ENCODE measurements around the gene CPPED1. TPM values are rescaled to one million over a fixed set of nuclear protein-coding genes. Genes with fewer than 3 reads are reported as not detected.

Gene CPPED1
- total and polyA plus RNA-seq, 2 of the 4 experiments (the other 2 are of a cell fraction) = 5.1 to 6.5 TPM

GRCh38 chr16:12846592-12846991 is 42.9 kb upstream of the CPPED1 start:
- H3K4me2 ChIP-seq (ENCODE audit: low read depth, low read length) = no peak overlapping the region
- H3K14ac ChIP-seq (replicated peaks; ENCODE audit: low read depth, low read length) = no peak overlapping the region
- no peak overlapping the region for H2AK9ac ChIP-seq (replicated peaks; ENCODE audit: low read depth, low read length, poor library complexity)
- H3K27ac ChIP-seq (ENCODE audit: insufficient read depth, low read length) = no peak overlapping the region
- intact Hi-C loops (cut with micrococcal nuclease) (no loop called here), in situ Hi-C loops (cut with MboI; ENCODE audit: low sequenced_read_pairs) (no loop called here), dilution Hi-C loops (cut with HindIII; ENCODE audit: low sequenced_read_pairs, unreplicated experiment) (no loop called here)
- no peak for TF ChIP-seq MXI1 (IDR thresholded peaks at IDR 0.05; ENCODE audit: borderline replicate concordance, low read depth, low read length)
- TF ChIP-seq RAD21 (IDR thresholded peaks at IDR 0.05; ENCODE audit: low read length) = no peak
- TF ChIP-seq MAFK (IDR thresholded peaks at IDR 0.05; ENCODE audit: low read depth, low read length) = no peak
- no peak for TF ChIP-seq CTCF (conservative IDR thresholded peaks at IDR 0.05; ENCODE audit: low read depth, low read length)
- no peak for TF ChIP-seq NFE2L2 (IDR thresholded peaks at IDR 0.05; ENCODE audit: low read depth, low read length)
- TF ChIP-seq RFX5 (IDR thresholded peaks at IDR 0.05; ENCODE audit: low read depth, low read length) = no peak
- TF ChIP-seq MAZ (IDR thresholded peaks at IDR 0.05; ENCODE audit: borderline replicate concordance, low read depth, low read length) = no peak
- no peaks in the 10 kb centered on the region for H3K9me1 ChIP-seq (ENCODE audit: insufficient read depth, low read length)
- no peak overlapping the region for H2BK20ac ChIP-seq (ENCODE audit: low read depth, low read length)
- no peak overlapping the region for H3K4ac ChIP-seq (ENCODE audit: low read depth, low read length)
- POLR2A ChIA-PET (ENCODE audit: unreplicated experiment) = no interaction called here
- no peak overlapping the region for H4K8ac ChIP-seq (ENCODE audit: low read depth in 2 of 2, low read length in 2 of 2)
- H2AK5ac ChIP-seq (ENCODE audit: low read depth, low read length) = no peak overlapping the region
- no peaks in the 10 kb centered on the region for H3K4me1 ChIP-seq (ENCODE audit: control insufficient read depth, insufficient read depth, low read length)
- H3K4me3 ChIP-seq (ENCODE audit: insufficient read depth, low read depth, low read length) = no peak overlapping the region
- H3K27me3 ChIP-seq (ENCODE audit: control insufficient read depth, insufficient read depth, low read length) = no peaks in the 10 kb centered on the region
- H4K5ac ChIP-seq (ENCODE audit: low read depth, low read length) = no peak overlapping the region
- H3K9ac ChIP-seq (ENCODE audit: low read depth, low read length) = no peak overlapping the region
- H3K18ac ChIP-seq (ENCODE audit: low read depth, low read length) = no peak overlapping the region
- H3K9me3 ChIP-seq (ENCODE audit: control insufficient read depth, insufficient read depth, low read length) = no peaks in the 10 kb centered on the region
- no peak overlapping the region for H2BK15ac ChIP-seq (ENCODE audit: low read depth, low read length)
- CTCF ChIA-PET = no interaction called here
- no CpG with 5 or more reads among the region's 1 CpG for WGBS, 2 experiments (ENCODE audit: extremely low coverage in 2 of 2, insufficient read length in 1 of 2)
- no peak overlapping the region for H2BK5ac ChIP-seq (ENCODE audit: low read depth, low read length, poor library complexity, severe bottlenecking)
- no TSS peak for BruUV-seq (replicated peaks)
- H2BK120ac ChIP-seq (ENCODE audit: low read depth, low read length) = no peak overlapping the region
- ATAC-seq (ENCODE audit: low read depth) (no peak), DNase-seq (no peak)
- no peak overlapping the region for H3K56ac ChIP-seq (ENCODE audit: extremely low read depth, insufficient read depth, low read length)
- no peaks in the 10 kb centered on the region for H3K36me3 ChIP-seq (ENCODE audit: control insufficient read depth, insufficient read depth, low read length)
- H3K23ac ChIP-seq (ENCODE audit: low read depth, low read length) = no peak overlapping the region
- H4K91ac ChIP-seq (ENCODE audit: insufficient read depth, low read depth, low read length) = no peak overlapping the region
- H4K20me1 ChIP-seq (ENCODE audit: insufficient read depth, low read length) = no peaks in the 10 kb centered on the region
- H3K79me1 ChIP-seq (ENCODE audit: low read depth in 1 of 2, low read length in 2 of 2) = no peaks in the 10 kb centered on the region
- no peak overlapping the region for H2AFZ ChIP-seq (replicated peaks; ENCODE audit: low read length, poor library complexity)

All from IMR-90 (cell line).